ENCODE data around the gene THBS1. TPM values are rescaled to one million over a fixed set of nuclear protein-coding genes. Genes with fewer than 3 reads are reported as not detected.

Gene THBS1
- total RNA-seq, 1 donor from 2014 or later, result 17.3 TPM

DNA sequence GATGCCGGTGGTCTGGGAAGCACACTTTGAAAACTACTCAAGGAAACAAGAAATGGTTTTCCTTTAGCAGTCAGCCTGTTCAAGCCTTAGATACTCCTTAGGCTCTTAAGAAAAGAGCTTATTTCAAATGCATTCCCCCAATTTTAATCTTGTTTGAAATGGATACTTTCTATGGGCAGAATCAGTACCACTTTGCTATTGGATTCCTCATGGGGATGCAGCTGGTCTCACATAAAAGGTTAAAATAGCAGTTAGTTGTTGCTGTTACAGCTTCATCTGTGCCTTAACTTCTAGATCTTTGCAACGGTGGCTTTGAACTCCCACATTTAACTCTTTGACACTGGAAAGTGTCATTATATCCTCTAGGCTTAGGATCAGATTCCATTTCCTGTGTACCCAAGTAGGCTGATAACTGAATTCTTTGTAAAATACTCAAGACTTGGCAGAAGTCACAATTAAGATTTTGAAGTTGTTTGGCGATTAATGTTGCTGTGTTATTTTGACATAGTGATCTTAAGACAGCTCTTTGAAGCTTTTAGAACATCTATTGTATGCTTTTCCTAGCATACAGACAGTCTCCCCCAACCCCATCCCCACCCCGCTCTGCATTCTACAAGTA is 2.2 kb downstream of the THBS1 start:
- H3K4me1 Mint-ChIP-seq, result peaks cover 34% of the 10 kb centered on the region
- no peak for DNase-seq (ENCODE audit: low read depth, low spot score)
- peaks cover 23% of the 10 kb centered on the region for H3K27me3 Mint-ChIP-seq (ENCODE audit: low read depth)
- peak overlapping the region; percentile 62 for H3K4me3 Mint-ChIP-seq
- H3K9me3 Mint-ChIP-seq, result no peaks in the 10 kb centered on the region
- peaks cover 5% of the 10 kb centered on the region for H3K36me3 Mint-ChIP-seq (ENCODE audit: low read depth)
- no peak for TF ChIP-seq CTCF (conservative IDR thresholded peaks at IDR 0.05)
- no peak overlapping the region for H3K27ac Mint-ChIP-seq (ENCODE audit: unreplicated experiment)

GRCh38 chr15:39583596-39584265 is 2.9 kb downstream of the THBS1 start:
- H3K27ac Mint-ChIP-seq (ENCODE audit: unreplicated experiment), result peak overlapping the region; percentile 76
- H3K27me3 Mint-ChIP-seq (ENCODE audit: low read depth), result peaks cover 23% of the 10 kb centered on the region
- H3K4me3 Mint-ChIP-seq, result peak overlapping the region; percentile 62
- H3K36me3 Mint-ChIP-seq (ENCODE audit: low read depth), result peaks cover 5% of the 10 kb centered on the region
- no peak for DNase-seq (ENCODE audit: low read depth, low spot score)
- TF ChIP-seq CTCF (conservative IDR thresholded peaks at IDR 0.05), result peak; percentile 39
- no peaks in the 10 kb centered on the region for H3K9me3 Mint-ChIP-seq
- H3K4me1 Mint-ChIP-seq, result peaks cover 34% of the 10 kb centered on the region

GRCh38 chr15:39584266-39584659 is 3.4 kb downstream of the THBS1 start:
- Mint-ChIP-seq H3K27me3 (ENCODE audit: low read depth) (peaks cover 18% of the 10 kb centered on the region), H3K9me3 (no peaks in the 10 kb centered on the region), H3K4me3 (peak overlapping the region; percentile 62), H3K36me3 (ENCODE audit: low read depth) (peaks cover 5% of the 10 kb centered on the region), H3K27ac (ENCODE audit: unreplicated experiment) (peak overlapping the region; percentile 76), H3K4me1 (peaks cover 31% of the 10 kb centered on the region)
- DNase-seq (ENCODE audit: low read depth, low spot score), result no peak
- TF ChIP-seq CTCF (conservative IDR thresholded peaks at IDR 0.05), result no peak

DNA sequence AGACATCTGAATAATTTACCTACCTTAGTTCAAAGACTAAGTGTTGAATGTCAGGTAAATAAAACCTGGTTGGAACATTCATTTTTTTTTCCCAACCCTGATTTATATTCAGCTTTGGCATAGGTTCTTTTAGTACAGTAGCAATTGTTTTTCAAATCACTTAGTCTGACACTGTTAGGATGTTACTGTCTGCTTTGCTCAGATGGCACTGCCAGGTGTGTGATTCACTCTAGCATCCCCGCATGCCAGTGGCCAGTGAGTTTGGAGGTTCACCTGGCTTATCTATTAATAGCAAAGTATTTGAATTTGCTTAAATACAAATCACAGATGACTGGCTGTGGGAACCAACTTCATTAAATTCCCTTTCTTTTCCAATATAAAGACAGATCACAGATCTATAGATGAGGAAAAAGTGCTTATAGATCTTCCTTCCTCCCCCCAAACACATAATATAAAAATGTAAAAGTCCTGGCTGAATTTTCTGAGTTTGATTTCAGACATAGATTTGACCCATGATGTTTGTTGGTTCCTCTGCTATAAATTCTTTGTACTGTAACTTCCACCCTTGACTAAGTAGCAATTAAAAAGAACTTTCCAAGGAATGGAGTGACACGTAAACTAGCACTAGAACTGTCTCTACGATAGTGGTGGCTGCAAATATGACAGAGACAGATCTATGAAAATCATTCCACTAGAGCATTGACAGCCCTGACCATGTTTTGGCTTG is 3.9 kb downstream of the THBS1 start:
- peaks cover 13% of the 10 kb centered on the region for H3K27me3 Mint-ChIP-seq (ENCODE audit: low read depth)
- peaks cover 25% of the 10 kb centered on the region for H3K4me1 Mint-ChIP-seq
- peaks cover 5% of the 10 kb centered on the region for H3K36me3 Mint-ChIP-seq (ENCODE audit: low read depth)
- no peaks in the 10 kb centered on the region for H3K9me3 Mint-ChIP-seq
- H3K4me3 Mint-ChIP-seq, result peak overlapping the region; percentile 42
- no peak overlapping the region for H3K27ac Mint-ChIP-seq (ENCODE audit: unreplicated experiment)
- DNase-seq (ENCODE audit: low read depth, low spot score), result no peak
- TF ChIP-seq CTCF (conservative IDR thresholded peaks at IDR 0.05), result no peak

- Mint-ChIP-seq H3K27ac (ENCODE audit: unreplicated experiment) (no peak overlapping the region), H3K36me3 (ENCODE audit: low read depth) (peaks cover 5% of the 10 kb centered on the region), H3K4me1 (peaks cover 23% of the 10 kb centered on the region), H3K4me3 (no peak overlapping the region), H3K9me3 (no peaks in the 10 kb centered on the region), H3K27me3 (ENCODE audit: low read depth) (peaks cover 10% of the 10 kb centered on the region)
- TF ChIP-seq CTCF (conservative IDR thresholded peaks at IDR 0.05), result no peak
- DNase-seq (ENCODE audit: low read depth, low spot score), result no peak
Measured at GRCh38 chr15:39585389-39585841, 4.5 kb downstream of the THBS1 start.
